K562 treated with DMSO at 1 percent for 24 hours (cell line): ENCODE results near the gene SH2D6. TPM values are rescaled to one million over a fixed set of nuclear protein-coding genes. Genes with fewer than 3 reads are reported as not detected.

Experiments
- total RNA-seq: library from RNA; unstranded; fragments of 300-600 nt; gene quantifications from 2 replicates; pipeline ENCODE4 v1.2.3, GENCODE V29; 2022; ENCODE audit warnings: low read depth; ENCODE audit not compliant: insufficient read depth

Gene SH2D6
- total RNA-seq: 0.76 TPM in 1 of 2 replicates, not detected in the other

DNA sequence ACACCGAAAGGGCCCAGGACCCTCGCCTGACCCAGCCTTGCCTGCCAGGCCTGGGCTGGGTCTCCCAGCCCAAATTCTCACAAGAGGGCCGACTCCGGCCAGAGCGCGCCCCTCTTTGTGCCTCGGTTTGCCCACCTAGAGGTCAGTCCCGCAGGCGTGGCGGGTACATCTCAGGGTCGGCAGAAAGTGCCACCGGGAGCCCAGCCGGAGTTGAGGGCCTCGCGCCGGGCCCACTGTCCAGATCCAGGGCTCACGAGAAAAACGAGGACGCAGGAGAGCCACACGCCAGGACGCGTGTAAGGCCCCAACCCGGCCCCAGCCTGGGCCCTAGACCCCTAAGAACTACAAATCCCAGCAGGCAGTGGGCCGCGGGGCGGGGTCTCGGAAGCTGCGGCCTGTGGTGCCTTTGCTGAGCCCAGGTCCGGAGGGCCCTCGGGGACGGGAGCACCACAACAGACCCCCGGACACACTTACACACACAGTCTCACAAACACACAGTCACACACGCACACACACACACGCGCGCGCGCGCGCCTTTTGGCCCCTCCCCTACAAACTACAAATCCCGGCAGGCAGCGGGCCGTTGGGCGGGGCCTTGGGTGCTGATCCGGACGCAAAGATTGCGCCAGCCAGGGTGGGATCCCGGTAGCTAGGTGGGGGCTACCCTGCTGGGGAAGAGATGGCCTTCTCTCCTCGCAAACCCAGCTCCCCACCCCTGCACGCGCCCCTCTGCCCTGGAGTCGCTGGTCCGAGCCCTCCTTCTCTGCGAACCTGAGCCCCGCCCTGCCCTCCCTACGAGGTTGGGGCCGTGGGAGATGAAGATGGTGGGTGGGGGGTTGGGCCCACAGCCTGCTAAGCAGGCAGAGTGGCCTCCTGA, at the start of gene SH2D6:
SH2D6 (plus strand) TSS at position 583 of the 877 bp plus-strand sequence. CDS start 10,752 bp downstream, outside the sequence.

DNA sequence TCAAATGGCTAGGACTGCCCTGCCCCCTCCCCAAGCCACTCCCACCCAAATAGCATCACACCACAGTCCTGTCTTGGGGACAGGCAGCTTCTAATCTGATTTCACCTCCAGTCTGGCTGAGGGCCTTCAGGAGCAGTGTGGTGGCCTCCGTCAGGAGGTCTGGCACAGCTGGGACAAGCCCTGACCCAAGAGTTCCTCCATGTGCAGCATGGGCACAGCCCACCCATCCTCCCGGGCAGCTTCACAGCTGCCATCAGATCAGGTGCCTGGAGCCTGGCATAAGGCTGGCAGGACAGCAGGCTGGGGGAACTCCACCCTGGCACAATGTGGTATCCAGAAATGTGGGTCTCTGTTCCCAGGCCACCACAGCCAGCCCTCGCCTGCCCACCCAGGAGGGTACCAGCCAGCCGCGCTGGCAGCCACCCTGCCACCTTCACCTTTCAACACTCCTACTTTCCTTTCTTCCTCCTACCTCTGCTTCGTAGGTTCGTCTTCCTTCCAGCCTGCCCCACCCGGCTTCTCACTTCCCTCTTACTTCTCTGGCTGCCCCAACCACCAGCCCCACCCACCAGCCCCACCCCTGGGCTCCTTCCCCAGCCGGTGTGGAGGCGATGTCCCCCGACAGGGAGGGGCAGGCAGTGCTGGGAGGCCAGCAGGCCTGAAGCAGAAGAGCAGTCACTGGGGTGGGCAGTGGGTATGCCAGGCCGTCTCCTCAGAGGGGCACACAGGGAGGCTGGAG, 8.5 kb upstream of the SH2D6 start, which contains the start of gene CAPG:
CAPG (minus strand) TSS at position 522 of the 739 bp plus-strand sequence. CDS start 8,221 bp downstream, outside the sequence.

Other genes with a start within 250 kb of the SH2D6 start
- 46.0 and 47.5 TPM in 2 replicates for gene TGOLN2, start 90.7 kb upstream of the SH2D6 start, total RNA-seq
- 37.9 and 40.4 TPM in 2 replicates for gene RETSAT, start 64.2 kb upstream of the SH2D6 start, total RNA-seq
- 20.5 and 24.0 TPM in 2 replicates for gene ELMOD3, start 63.9 kb upstream of the SH2D6 start, total RNA-seq
- 125 and 132 TPM in 2 replicates for gene CAPG, start 8.3 kb upstream of the SH2D6 start, total RNA-seq
- 115 and 128 TPM in 2 replicates for gene MAT2A, start 120.5 kb downstream of the SH2D6 start, total RNA-seq
- 27.4 and 29.3 TPM in 2 replicates for gene GGCX, start 142.8 kb downstream of the SH2D6 start, total RNA-seq
- 164 and 167 TPM in 2 replicates for gene VAMP8, start 158.9 kb downstream of the SH2D6 start, total RNA-seq
- 2.6 and 5.3 TPM in 2 replicates for gene VAMP5, start 165.7 kb downstream of the SH2D6 start, total RNA-seq
- gene RNF181, start 177.0 kb downstream of the SH2D6 start, total RNA-seq: 272 and 273 TPM in 2 replicates
- gene TMEM150A, start 184.0 kb downstream of the SH2D6 start, total RNA-seq: 23.7 and 25.1 TPM in 2 replicates
- gene C2orf68, start 193.4 kb downstream of the SH2D6 start, total RNA-seq: 42.4 and 47.8 TPM in 2 replicates
- gene USP39, start 197.5 kb downstream of the SH2D6 start, total RNA-seq: 87.7 and 99.2 TPM in 2 replicates
- gene SFTPB, start 249.5 kb downstream of the SH2D6 start, total RNA-seq: not detected in 2 replicates